Lung (tissue), 12 donors: ENCODE data around the gene EBF3. TPM values are rescaled to one million over a fixed set of nuclear protein-coding genes. Genes with fewer than 3 reads are reported as not detected.

Experiments
- ATAC-seq: fragments of 200-7000 bp; cut with Tn5 transposase; one replicate; pipeline ENCODE4 v1.9.1; 2020; ENCODE audit warnings: moderate number of reproducible peaks; ENCODE audit not compliant: insufficient read depth, low FRiP score
- DNase-seq, 3 donors: peaks; one replicate each; pipeline ENCODE4 v3.0.0-alpha.2; 2013 to 2017
- H3K27ac ChIP-seq, 2 donors: one replicate each; pipeline ENCODE4 v1.5.1; 2013; ENCODE audit warnings: mild to moderate bottlenecking in 2 of 2, moderate library complexity in 2 of 2, control low read depth in 1 of 2, inconsistent platforms in 1 of 2, low read depth in 1 of 2, low read length in 1 of 2
- H3K27me3 ChIP-seq, 3 donors: one replicate each; pipeline ENCODE4 v1.5.1; 2013; ENCODE audit warnings: low read length in 2 of 3; ENCODE audit not compliant: control insufficient read depth in 3 of 3, insufficient read depth in 3 of 3
- H3K36me3 ChIP-seq, 4 donors: one replicate each; pipeline ENCODE4 v1.5.1; 2013; ENCODE audit warnings: low read length in 4 of 4, mild to moderate bottlenecking in 1 of 4, moderate library complexity in 1 of 4; ENCODE audit not compliant: control insufficient read depth in 4 of 4, insufficient read depth in 4 of 4
- H3K4me1 ChIP-seq, 5 donors: one replicate each; pipeline ENCODE4 v1.5.1; 2013; ENCODE audit warnings: low read length in 5 of 5, mild to moderate bottlenecking in 2 of 5, moderate library complexity in 1 of 5; ENCODE audit not compliant: control insufficient read depth in 5 of 5, insufficient read depth in 5 of 5
- H3K4me3 ChIP-seq: one replicate; pipeline ENCODE4 v1.5.1; 2013; ENCODE audit warnings: mild to moderate bottlenecking, control low read depth, moderate library complexity
- H3K9ac ChIP-seq, 2 donors: one replicate each; pipeline ENCODE4 v1.5.1; 2013; ENCODE audit warnings: low read length in 2 of 2, control low read depth in 1 of 2; ENCODE audit not compliant: insufficient read depth in 1 of 2
- H3K9me3 ChIP-seq, 4 donors: one replicate each; pipeline ENCODE4 v1.5.1; 2013; ENCODE audit warnings: low read length in 3 of 4, mild to moderate bottlenecking in 1 of 4, moderate library complexity in 1 of 4; ENCODE audit not compliant: control insufficient read depth in 4 of 4, insufficient read depth in 3 of 4
- WGBS, 2 donors: extraction: QIAGEN DNeasy Blood & Tissue Kit; methylation state at CpG; one replicate each; pipeline ENCODE4 v1.1.7; 2013; 5-methylcytosine and 5-hydroxymethylcytosine counted together
- polyA plus RNA-seq, 2 donors: library from polyadenylated mRNA; stranded (reverse); fragments of 200-250 nt; gene quantifications; one replicate each; pipeline ENCODE4 v1.2.1, GENCODE V29; 2013
- total RNA-seq, 2 donors: library from RNA; depleted of rRNA in 1 of 2; stranded (reverse); fragments of >200 nt in 1 of 2; gene quantifications; one replicate each; pipeline ENCODE4 v1.2.1, GENCODE V29; 2014 to 2021
- TF ChIP-seq, protein P1 (sequence below): IDR thresholded peaks from 2 replicates; pipeline ENCODE4 v1.5.1; 2012; ENCODE audit warnings: mild to moderate bottlenecking; ENCODE audit errors: control extremely low read depth, extremely low read depth
- donor health status: control.
- donor health status: control.
- donor health status: Bipolar disorder and iron deficiency.
- donor health status: healthy.
- donor health status: DM: yes; HTN: yes; CAD: no.

Gene EBF3
- total and polyA plus RNA-seq, 4 donors = 0.06 to 1.1 (median 0.08) TPM; not detected in 1

GRCh38 chr10:129875993-129876726 lies 87.9 kb downstream of the EBF3 start:
- Histone ChIP-seq H3K9ac (no peak overlapping the region), H3K9me3 (peaks cover 0 to 2% (median 0%) of the 10 kb centered on the region in 4 donors), H3K27me3 (peaks cover 0 to 11% (median 3%) of the 10 kb centered on the region in 3 donors), H3K4me3 (no peak overlapping the region), H3K4me1 (peaks cover 0 to 8% (median under 1%) of the 10 kb centered on the region in 5 donors), H3K27ac (no peak overlapping the region), H3K36me3 (no peaks in the 10 kb centered on the region)
- TF ChIP-seq, protein P1, sequence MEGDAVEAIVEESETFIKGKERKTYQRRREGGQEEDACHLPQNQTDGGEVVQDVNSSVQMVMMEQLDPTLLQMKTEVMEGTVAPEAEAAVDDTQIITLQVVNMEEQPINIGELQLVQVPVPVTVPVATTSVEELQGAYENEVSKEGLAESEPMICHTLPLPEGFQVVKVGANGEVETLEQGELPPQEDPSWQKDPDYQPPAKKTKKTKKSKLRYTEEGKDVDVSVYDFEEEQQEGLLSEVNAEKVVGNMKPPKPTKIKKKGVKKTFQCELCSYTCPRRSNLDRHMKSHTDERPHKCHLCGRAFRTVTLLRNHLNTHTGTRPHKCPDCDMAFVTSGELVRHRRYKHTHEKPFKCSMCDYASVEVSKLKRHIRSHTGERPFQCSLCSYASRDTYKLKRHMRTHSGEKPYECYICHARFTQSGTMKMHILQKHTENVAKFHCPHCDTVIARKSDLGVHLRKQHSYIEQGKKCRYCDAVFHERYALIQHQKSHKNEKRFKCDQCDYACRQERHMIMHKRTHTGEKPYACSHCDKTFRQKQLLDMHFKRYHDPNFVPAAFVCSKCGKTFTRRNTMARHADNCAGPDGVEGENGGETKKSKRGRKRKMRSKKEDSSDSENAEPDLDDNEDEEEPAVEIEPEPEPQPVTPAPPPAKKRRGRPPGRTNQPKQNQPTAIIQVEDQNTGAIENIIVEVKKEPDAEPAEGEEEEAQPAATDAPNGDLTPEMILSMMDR = no peak
- ATAC-seq = no peak
- DNase-seq = no peak
- 80 to 83% methylated on average over 11 of the region's 11 CpGs for WGBS, 2 donors

- H3K27me3 ChIP-seq = no peaks in the 10 kb centered on the region
- DNase-seq (no peak), ATAC-seq (no peak)
- WGBS, 2 donors = 93 to 94% methylated on average over 16 of the region's 16 CpGs
- TF ChIP-seq, protein P1 = no peak
- no peak overlapping the region for H3K27ac ChIP-seq
- H3K4me3 ChIP-seq = no peak overlapping the region
- peaks cover 0 to 18% (median 8%) of the 10 kb centered on the region in 5 donors for H3K4me1 ChIP-seq
- no peak overlapping the region for H3K9ac ChIP-seq
- peaks cover 0 to 2% (median 0%) of the 10 kb centered on the region in 4 donors for H3K9me3 ChIP-seq
- no peaks in the 10 kb centered on the region for H3K36me3 ChIP-seq
These were observed 90.7 kb downstream of the EBF3 start for GRCh38 chr10:129873351-129873750.

DNA sequence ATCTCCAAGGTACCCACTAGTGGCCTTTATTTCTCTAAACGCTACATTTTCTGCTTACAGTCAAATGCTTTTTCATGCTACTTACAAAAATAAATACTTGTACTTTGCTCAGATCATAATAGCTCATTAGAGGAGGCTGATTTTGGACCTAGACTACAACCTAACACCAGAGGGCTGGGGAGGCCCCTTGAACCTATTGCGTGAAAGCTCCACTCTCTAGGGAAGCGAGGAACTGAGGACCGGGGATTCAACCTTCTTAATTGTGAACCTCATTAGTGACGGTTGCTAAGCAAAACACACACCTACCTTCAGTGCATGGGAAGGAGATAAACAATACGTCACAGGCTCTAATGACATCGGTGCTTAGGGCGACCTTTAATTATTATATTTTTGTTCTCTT lies 92.1 kb downstream of the EBF3 start:
- Histone ChIP-seq H3K9me3 (peaks cover 0 to 1% (median 0%) of the 10 kb centered on the region in 4 donors), H3K27me3 (no peaks in the 10 kb centered on the region), H3K4me3 (no peak overlapping the region), H3K36me3 (no peaks in the 10 kb centered on the region), H3K4me1 (peaks cover 0 to 18% (median 8%) of the 10 kb centered on the region in 5 donors), H3K9ac (no peak overlapping the region), H3K27ac (no peak overlapping the region)
- TF ChIP-seq, protein P1 = no peak
- no peak for DNase-seq
- ATAC-seq = no peak
- WGBS, 2 donors = 82 to 86% methylated on average over 8 of the region's 8 CpGs
